Astrocyte of the spinal cord (primary cell): ENCODE measurements around the gene SYCP2.
"Not testable (repeated sequence)": the region's sequence is repeated elsewhere in the genome, so short reads cannot be mapped to it uniquely, and the experiment has no call there.

Experiments
- DNase-seq: peaks from one replicate; pipeline ENCODE4 v3.0.0; 2011; ENCODE audit warnings: low read depth, low spot score
- H3K4me3 ChIP-seq: 2 replicates; pipeline ENCODE4 v1.5.1; 2011; ENCODE audit warnings: low read depth, mild to moderate bottlenecking, low read length, moderate library complexity
- in situ Hi-C: cut with HindIII; loops from 2 replicates; pipeline ENCODE4 v1.10.0; 2017; ENCODE audit warnings: low sequenced_read_pairs
- TF ChIP-seq, protein P1 (sequence below): IDR thresholded peaks from 2 replicates; pipeline ENCODE4 v1.5.1; 2012; ENCODE audit warnings: low read depth, mild to moderate bottlenecking, low read length, inconsistent platforms

The SYCP2 gene

DNA sequence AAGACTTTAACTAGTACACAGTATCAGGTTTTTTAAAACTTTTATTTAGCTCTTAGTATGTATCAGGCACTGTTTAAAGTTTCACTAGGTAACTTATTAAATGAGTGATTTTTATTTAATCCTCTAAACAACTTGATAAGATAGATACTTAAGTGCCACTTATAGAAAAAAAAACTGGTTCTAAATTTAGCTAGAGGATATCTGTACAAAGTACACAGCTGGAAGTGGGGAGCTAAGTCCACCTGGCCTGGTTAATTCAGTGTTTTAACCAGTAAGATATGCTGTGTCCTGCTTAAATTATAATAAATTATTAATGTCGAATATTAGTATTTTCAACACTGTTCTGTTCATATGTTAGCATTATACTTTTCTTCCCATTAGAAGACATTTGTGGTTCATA is 37.5 kb downstream of the SYCP2 start:
- no peak overlapping the region for H3K4me3 ChIP-seq
- in situ Hi-C loops = no loop called here
- TF ChIP-seq, protein P1, sequence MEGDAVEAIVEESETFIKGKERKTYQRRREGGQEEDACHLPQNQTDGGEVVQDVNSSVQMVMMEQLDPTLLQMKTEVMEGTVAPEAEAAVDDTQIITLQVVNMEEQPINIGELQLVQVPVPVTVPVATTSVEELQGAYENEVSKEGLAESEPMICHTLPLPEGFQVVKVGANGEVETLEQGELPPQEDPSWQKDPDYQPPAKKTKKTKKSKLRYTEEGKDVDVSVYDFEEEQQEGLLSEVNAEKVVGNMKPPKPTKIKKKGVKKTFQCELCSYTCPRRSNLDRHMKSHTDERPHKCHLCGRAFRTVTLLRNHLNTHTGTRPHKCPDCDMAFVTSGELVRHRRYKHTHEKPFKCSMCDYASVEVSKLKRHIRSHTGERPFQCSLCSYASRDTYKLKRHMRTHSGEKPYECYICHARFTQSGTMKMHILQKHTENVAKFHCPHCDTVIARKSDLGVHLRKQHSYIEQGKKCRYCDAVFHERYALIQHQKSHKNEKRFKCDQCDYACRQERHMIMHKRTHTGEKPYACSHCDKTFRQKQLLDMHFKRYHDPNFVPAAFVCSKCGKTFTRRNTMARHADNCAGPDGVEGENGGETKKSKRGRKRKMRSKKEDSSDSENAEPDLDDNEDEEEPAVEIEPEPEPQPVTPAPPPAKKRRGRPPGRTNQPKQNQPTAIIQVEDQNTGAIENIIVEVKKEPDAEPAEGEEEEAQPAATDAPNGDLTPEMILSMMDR = no peak
- no peak for DNase-seq

DNA sequence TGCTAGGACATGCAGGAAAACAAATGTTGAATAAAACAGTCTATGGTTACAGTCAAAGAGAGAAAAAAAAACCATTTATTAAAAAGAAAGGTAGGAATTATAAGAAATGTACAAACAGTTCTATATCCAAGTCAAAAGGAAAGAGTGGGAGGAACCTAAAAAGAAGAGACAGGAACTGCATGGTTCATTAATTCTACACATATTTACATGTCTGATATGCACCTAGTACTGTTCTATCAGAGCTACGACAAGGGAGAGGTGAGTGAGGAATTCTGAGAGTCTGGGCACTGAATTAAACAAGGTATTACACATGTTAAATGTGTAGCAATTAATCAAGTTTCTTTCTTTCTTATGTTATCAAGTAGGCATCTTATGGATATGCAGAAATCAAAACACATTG is 41.9 kb downstream of the SYCP2 start:
- no peak for DNase-seq
- TF ChIP-seq, protein P1 = no peak
- in situ Hi-C loops = no loop called here
- H3K4me3 ChIP-seq = no peak overlapping the region

- H3K4me3 ChIP-seq, in situ Hi-C loops, DNase-seq: not testable (repeated sequence)
Observed at GRCh38 chr20:59890035-59890434, 43.4 kb downstream of the SYCP2 start.

DNA sequence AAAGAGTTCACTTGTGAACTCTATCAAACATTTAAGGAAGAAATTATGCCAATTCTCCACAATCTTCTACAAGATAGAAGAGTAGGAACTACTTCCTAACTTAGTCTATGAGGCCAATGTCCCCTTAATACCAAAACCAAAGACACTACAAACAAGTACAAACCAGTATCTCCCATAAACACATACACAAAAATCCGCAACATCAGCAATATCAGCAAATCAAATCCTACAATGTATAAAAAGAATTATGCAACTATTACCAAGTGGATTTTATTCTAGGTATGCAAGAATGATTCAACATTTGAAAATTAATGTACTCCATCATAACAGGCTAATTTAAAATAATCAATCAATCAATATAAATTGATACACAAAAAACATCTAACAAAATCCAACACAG is 45.4 kb downstream of the SYCP2 start:
- DNase-seq = no peak
- in situ Hi-C loops = no loop called here
- TF ChIP-seq, protein P1 = no peak
- no peak overlapping the region for H3K4me3 ChIP-seq

DNA sequence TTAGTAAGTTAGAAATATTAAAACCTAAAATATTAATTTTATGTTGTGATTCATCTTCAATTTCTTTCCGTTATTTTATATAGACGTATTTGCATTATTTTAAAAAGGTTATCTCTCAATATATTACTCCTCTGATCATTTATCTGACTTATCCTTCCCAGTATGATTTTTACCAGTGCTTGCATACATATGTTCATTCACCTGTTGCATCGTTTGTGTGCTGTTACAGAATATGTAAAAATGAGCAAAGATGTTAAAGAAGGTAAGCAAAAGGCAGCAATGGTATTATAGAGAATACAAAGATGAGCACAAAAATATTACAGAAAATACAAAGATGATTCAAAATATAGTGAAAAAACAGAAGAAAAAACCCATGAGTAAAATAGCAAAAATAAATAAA is 48.9 kb downstream of the SYCP2 start:
- in situ Hi-C loops = no loop called here
- no peak overlapping the region for H3K4me3 ChIP-seq
- no peak for DNase-seq
- TF ChIP-seq, protein P1 = no peak

- no peak for DNase-seq
- TF ChIP-seq, protein P1 = no peak
- no peak overlapping the region for H3K4me3 ChIP-seq
- in situ Hi-C loops = no loop called here
Observed at GRCh38 chr20:59880198-59880597, 53.2 kb downstream of the SYCP2 start.

DNA sequence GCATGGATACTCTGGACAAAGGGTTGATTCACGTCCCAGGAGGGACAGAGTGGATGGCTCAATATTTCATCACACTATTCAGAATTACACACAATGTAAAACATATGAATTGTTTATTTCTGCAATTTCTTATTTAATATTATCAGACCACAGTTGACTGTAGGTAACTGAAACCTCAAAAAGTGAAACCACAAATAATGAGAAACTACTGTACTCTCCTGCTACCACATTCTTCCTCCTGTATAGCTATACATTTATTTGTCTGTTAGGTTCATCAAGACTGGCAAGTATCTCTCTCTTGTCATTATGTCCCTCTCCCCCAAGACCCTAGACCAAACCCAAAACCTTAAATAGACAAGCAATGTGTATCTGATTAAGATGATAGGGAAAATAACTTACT is 60.0 kb downstream of the SYCP2 start:
- H3K4me3 ChIP-seq = no peak overlapping the region
- DNase-seq = no peak
- TF ChIP-seq, protein P1 = no peak
- in situ Hi-C loops = no loop called here
